ENCODE data around the gene SALL1.

The SALL1 gene

DNA sequence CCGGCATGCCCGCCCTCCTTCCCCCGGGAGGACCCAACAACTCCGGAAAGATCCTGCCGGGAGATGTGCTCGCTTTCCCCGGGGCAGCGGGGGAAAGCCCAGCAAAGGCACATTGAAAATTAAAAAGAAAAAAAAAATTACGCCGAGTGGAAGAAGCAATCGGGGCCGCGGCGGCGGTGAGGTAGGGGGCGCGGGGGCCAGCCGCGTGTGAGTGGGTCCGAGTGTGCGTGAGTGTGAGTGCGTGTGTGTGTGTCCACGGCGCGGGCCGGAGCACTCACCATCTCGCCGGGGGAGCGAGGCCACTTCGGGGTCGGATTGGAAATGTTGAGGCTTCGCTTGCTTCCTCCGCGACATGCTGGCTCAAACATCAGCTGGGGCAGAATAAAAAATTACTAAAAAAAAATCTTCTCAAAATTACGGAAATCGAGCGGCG lies at the start of gene SALL1:
Gene SALL1 (minus strand): TSS at position 383 of the 433 bp plus-strand sequence. CDS start 29 bp downstream, at position 354.
- DNase-seq, result peak; percentile 57

- DNase-seq, result no peak
Measured at GRCh38 chr16:51200793-51201192, 49.7 kb upstream of the SALL1 start.

DNA sequence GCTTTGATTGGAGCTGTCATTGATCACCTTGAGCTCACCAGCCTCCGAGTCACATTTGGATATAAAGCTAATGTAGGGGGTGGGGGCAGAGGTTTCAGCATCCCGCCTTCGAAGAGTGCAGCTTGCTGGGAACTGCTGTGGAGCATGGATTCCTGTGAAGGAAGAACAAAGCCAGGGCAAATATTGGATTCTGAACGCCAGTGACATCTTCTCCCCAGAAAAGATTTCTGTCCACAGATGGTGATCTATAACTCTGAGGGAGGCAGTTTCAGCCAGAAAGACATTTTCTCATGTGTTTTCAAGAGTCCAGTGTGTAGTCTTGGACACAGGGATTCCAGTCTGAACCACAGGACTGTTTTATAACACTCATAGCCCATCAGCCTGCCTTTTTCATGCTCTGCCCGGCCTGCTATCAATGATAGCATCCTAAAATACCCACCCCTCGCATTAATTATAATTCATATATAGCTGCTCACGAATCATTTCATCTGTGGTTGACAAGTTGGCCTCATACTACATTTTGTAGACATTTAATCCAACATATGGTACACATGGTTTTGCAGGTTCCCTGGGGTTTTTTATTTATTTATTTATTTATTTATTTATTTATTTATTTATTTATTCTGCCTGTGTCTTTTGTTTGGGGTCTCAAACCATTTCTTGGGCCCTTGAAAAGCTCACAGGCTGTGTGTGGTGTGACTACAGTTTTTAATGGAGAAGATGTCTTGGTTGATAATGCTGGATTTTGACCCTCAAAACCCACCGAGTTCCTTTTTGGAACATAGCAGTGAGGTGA lies 47.1 kb upstream of the SALL1 start:
- DNase-seq, result no peak

GRCh38 chr16:51193879-51194278 lies 42.8 kb upstream of the SALL1 start:
- no peak for DNase-seq

GRCh38 chr16:51184702-51185433 lies 33.8 kb upstream of the SALL1 start:
- DNase-seq, result no peak

DNA sequence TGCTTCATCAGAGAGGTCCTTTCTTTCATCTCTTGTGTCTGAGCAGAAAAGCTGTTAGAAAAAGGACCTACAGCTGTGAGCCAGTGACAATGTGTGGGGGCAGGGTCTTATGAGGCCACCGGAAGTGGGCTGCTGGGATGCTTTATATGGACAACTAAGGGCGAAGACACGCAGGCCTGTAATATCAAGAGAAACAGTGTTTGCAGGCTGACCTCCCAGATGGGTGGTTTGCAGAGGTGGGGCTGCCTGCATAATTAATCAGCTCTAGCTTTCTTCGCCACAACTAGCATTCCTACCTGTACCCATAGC lies 30.4 kb upstream of the SALL1 start:
- no peak for DNase-seq

DNA sequence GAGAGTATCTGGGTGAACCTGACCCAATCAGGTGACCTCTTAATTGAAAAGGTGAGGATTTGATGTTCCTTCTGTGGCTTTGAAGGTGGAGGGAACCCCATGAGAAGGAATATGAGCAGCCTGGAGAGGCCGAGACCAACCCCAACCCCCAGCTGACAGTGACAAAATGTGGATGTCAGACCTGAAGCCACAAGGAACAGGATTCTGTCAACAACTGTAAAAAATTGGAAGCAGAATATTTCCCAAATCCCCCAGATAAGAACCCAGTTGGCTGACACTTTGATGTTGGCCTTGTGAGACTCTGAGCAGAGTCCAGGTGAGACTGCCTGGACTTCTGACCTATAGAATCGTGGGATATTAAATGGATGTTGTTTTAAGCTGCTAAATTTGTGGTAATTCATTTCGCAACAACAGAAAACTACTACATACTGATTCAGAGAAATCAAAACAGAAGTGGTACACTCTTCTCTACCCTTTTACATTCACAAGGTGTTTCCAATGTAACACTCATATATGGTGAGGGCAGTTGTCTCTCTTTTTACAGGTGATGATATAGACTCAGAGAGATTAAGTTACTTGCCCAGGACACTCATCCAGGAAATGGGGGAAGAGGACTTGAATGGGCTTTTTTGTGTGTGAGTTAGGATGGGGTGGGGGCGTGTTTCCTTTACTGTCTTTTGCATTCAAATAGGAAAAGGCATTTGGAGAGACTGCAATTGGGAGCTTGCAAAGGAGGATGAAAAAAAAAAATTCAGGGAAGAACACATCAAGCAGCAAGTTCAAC lies 29.8 kb upstream of the SALL1 start:
- DNase-seq, result no peak

DNA sequence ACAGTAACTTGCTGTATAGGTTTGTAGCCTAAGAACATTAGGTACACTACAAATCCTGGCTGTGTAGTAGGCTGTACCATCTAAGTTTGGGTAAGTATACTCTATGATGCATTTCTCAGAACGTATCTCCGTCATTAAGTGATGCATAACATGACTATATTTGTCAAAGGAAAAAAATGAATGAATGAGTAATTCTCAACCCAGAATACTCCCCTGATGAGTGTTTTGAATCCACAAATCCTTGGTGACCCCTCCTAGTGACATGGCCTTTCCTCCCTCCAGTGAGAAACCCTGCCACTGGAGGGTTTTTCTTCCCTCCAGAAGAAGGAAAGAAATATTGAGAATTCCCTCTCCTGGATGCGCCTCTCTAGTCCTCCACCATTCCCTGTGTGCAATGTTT lies 24.0 kb upstream of the SALL1 start:
- no peak for DNase-seq

- DNase-seq, result no peak
Measured at GRCh38 chr16:51172368-51172767, 21.3 kb upstream of the SALL1 start.

GRCh38 chr16:51168755-51169154 lies 17.7 kb upstream of the SALL1 start:
- no peak for DNase-seq

DNA sequence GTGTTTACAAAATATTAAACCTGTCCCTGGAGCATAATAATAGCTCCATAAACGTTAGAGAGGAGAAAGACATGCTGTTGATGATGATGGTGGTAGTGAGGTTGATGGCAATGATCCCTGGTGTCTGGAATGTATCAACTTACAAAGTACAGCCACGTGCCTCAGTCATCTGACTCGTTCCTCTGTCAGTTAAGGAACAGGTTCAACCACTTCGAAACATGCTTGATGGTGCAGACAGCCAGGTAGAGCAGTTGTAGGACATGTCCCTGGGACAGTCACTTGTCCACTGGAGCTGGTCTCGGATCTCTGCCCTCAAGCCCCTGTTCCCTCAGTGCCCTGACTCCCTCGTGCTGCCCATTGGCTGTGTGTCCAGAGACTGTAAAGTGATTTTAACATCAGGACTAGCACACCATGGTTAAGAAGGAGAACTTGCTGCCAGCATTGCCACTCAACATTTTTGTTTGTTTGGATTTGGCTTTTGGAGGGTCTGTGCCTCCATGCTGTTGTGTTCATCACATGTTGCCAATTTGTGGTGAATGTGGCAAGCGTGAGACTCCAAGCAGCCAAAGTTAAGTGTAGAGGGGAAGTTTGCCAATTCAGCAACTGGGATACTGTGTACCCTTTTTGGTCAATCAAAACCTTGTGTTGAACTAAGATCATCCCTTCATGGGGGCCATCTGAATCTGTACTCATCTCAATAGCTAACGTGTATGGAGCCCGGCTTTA lies 16.3 kb upstream of the SALL1 start:
- no peak for DNase-seq

DNA sequence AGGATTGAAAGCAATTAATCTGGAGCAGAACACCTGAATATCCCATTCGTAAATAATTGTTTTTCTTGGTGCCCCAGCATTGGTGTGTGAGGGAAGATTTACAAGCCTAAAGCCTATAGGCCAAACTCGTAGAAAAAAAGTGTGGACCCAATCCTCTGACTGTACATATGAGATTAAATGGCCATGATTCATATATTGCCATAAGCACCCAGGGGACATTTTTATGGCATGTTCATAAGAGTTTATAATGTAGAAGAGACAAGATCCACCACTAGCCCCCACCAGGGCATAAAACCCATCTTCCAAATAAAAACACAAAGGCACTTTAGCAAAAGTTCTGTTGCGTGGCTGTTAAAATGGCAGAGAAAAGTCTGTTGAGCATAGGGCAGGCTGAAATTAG lies 15.5 kb upstream of the SALL1 start:
- DNase-seq, result no peak

DNA sequence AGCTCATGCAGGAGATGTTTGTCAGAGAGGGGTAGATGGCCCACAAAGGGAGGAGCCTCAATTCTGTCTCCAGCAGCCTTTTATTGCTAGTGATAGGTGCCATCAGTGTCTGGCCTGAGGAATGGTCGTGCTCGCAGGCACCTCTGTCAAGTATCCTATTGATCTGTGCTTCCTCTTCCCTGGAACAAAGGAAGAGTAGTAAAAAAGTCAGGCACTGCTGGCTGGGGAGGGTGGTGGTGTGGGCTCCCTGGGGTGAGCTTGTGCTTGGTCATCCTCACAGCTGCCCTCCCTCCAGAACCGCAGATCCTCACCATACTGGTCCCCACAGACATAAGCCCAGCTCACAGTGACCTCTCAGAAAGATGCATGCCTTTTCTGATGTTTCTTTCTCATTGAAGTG lies 15.0 kb upstream of the SALL1 start:
- DNase-seq, result no peak

- no peak for DNase-seq
Measured at GRCh38 chr16:51165043-51165442, 14.0 kb upstream of the SALL1 start.

DNA sequence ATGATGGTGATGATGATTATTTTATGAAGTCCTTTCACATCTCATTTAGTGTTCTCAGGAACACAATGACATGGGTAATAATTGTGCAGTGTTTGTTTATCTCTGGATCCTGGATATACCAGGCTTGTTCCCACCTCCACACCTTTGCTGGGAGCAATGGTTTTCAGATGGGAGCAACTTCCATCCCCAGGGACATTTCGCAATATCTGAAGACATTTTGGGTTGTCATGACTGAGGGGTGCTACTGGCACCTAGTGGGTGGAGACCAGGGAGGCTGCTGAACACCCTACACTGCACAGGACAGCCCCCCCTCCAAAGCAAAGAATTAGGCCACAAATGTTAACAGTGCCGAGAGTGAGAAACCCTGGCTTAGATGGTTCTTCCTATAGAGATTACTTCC lies 13.5 kb upstream of the SALL1 start:
- DNase-seq, result no peak

- DNase-seq, result no peak
Measured at GRCh38 chr16:51163894-51164566, 13.0 kb upstream of the SALL1 start.

GRCh38 chr16:51163366-51163765 lies 12.3 kb upstream of the SALL1 start:
- DNase-seq, result no peak

DNA sequence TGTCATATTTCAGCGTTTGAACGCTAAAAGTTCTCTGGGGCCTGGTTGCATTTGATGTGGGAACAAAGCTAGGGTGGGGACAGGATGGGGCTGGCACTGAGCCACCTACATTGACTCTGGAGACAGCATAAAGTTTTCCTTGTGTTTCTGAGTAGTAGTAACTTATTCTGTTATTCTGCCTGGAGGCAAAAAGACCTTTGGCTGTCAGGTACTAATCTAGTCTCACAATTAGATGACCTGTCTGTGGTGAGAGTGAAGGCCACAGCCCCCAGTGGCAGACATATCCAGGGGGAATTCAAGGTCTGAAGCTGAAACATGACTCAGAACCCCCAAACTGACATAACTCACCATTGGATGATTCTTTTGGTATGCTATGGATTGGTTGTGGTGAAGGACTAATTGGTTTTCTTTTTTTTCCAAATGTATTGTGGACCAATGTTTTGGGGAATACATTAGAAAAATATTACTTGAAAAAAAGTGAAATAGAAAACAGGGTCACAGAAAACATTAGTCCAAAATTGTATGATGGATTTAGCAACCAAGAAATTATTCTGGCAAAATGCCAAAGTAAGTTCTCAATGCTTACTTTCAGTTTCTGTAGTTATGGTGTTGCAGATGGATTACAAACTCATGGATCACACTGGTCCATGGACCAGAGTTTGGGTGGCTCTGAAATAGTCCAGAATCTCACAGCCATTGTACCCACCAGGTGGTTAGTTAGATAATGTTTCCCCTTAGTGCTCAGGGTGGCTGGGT lies 10.5 kb upstream of the SALL1 start:
- DNase-seq, result no peak

DNA sequence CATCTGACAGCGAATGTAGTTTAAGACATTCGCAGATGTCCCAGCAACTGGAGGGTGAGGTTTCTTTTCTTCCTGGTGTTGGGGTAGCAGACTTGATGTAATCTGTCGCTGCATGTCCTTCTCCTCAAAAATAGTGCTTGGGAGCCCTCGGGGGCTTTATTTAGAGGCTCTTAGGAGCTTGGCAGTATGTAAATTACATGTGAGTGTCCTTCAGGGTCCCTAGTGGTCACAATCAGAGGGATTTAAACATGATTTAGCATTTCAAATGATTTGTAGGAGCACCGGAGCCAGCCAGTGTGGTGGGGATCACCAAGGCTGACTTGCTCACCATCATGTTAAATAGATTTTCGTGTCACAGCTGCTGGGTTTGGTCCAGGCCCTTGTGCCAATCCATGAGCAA lies 8.8 kb upstream of the SALL1 start:
- DNase-seq, result no peak

- no peak for DNase-seq
Measured at GRCh38 chr16:51159296-51159695, 8.2 kb upstream of the SALL1 start.

- no peak for DNase-seq
Measured at GRCh38 chr16:51157698-51158097, 6.6 kb upstream of the SALL1 start.

- no peak for DNase-seq
Measured at GRCh38 chr16:51156807-51157200, 5.7 kb upstream of the SALL1 start.
